Activated T-cell treated with anti-CD3 and anti-CD28 coated beads, Interleukin-2, amount 50 U/mL, for 4 hours (primary cell): ENCODE measurements around the gene CCDC142. TPM values are rescaled to one million over a fixed set of nuclear protein-coding genes. Genes with fewer than 3 reads are reported as not detected.
"Not testable (repeated sequence)": the region's sequence is repeated elsewhere in the genome, so short reads cannot be mapped to it uniquely, and the experiment has no call there.

Experiments used
- ATAC-seq, 2 donors: fragments of 200-7000 bp; cut with Tn5 transposase; one replicate each; pipeline ENCODE4 v1.10.0; 2021
- DNase-seq: peaks from one replicate; pipeline ENCODE4 v3.0.0-alpha.2; 2020
- H3K27me3 Mint-ChIP-seq: one replicate; pipeline ENCODE4 v1.8.0; 2021; ENCODE audit warnings: low read depth, mixed read lengths
- H3K36me3 Mint-ChIP-seq: one replicate; pipeline ENCODE4 v1.8.0; 2022; ENCODE audit warnings: mixed read lengths; ENCODE audit not compliant: insufficient read depth
- H3K4me1 Mint-ChIP-seq: one replicate; pipeline ENCODE4 v1.8.0; 2021; ENCODE audit warnings: low read depth, mixed read lengths
- H3K4me3 Mint-ChIP-seq: one replicate; pipeline ENCODE4 v1.8.0; 2021; ENCODE audit warnings: mild to moderate bottlenecking, moderate library complexity, mixed read lengths
- H3K9me3 Mint-ChIP-seq: one replicate; pipeline ENCODE4 v1.8.0; 2021; ENCODE audit warnings: mixed read lengths
- total RNA-seq, 3 donors: library from RNA; stranded (reverse); gene quantifications; one replicate each; pipeline ENCODE4 v1.2.1, GENCODE V29; 2021

The CCDC142 gene
- total RNA-seq, 3 donors from 2014 or later, result 13.7 to 17.3 (median 13.9) TPM

DNA sequence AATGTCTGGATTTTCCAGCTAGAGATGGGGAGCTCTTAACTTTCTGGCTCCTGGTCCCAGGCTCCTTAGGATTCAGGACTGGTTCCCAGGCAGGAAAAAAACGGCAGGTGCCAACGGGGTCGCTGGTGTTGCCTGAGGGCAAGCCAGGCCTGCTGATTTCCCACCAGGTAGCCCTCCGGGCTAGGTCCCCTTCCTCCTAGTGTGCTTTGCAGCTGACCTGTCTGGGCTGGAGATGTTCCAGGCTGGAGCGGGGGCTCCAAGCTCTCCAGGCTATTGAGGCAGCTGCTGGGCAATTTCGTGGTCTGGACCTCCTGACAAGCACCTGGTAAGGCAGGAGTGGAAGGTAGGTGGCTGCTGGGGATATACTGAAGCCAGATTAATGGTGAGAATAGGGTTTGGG, 8.3 kb downstream of the CCDC142 start:
- no peak for DNase-seq

DNA sequence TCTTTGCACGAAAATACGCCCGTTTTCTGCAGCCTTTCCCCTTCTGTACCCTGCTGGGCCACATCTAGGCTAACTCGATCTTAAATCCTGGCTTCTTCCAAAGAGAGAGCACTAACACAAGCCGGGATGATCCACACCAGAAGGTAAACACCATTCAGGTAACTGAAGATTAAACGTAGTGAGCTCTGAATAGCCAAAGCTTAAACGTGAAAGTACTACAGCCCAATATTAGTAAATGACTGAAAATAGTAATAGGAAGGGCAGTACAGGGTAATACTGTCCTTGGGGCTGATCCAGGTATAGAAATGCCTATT, 9.9 kb downstream of the CCDC142 start:
- Mint-ChIP-seq H3K4me3 (peak overlapping the region; percentile 99), H3K27me3 (no peaks in the 10 kb centered on the region), H3K36me3 (peaks cover 19% of the 10 kb centered on the region), H3K4me1 (peaks cover 20% of the 10 kb centered on the region), H3K9me3 (no peaks in the 10 kb centered on the region)
- ATAC-seq (peak in 1 of 2 donors; percentile 1), DNase-seq (no peak)

More for the DNA sequence above, 8.3 kb downstream of the CCDC142 start:
- peaks cover 23% of the 10 kb centered on the region for H3K4me1 Mint-ChIP-seq
- H3K9me3 Mint-ChIP-seq, result no peaks in the 10 kb centered on the region
- no peak for ATAC-seq
- H3K27me3 Mint-ChIP-seq, result no peaks in the 10 kb centered on the region
- H3K4me3 Mint-ChIP-seq, result peak overlapping the region; percentile 26
- H3K36me3 Mint-ChIP-seq, result peaks cover 23% of the 10 kb centered on the region

DNA sequence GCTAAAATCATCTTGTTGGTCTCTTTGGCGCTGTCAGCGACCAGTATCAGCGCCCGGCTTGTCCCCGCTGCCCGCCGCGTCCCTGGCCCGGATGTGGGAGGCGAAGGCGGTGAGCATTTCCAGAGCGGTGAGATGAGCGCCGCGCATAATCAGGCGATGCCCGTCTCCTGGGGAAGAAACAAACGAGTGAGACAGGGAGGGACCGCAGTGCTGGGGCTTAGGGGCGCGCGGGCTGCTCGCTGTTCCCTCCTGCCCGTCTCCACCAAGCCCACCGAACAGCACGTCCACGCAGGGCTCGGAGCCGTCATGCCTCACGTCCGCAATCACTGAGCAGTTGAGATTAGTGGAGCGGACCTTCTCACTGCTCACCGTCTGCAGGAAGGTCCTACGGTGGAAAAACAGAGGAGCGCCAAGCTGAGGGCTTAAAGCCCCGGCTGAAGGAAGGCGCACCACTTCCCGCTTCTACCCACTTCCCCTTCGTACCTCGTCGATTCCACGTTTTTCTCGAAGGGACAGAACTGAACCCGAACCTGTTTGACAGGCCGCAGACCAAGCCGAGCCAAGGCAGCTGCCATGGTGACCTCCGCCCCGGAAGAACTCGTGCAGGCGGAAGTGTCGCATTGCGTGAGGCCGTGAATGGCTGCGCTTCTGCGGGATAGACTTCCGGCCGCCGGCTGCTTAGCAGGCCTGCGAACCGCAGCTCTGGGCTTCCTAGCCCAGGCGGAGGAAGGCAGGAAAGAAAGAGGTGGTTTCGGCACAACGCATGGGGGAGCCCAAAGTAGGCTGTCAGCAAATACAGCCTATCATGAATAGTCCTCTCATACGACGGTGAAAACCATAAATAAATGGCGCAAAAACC, 10.5 kb downstream of the CCDC142 start, which contains the start of gene MRPL53:
Gene MRPL53, minus strand, starts transcription at position 595 of the 859 bp plus-strand sequence. Its CDS starts 20 bp downstream, at position 575.
- Mint-ChIP-seq H3K9me3 (no peaks in the 10 kb centered on the region), H3K4me1 (peaks cover 20% of the 10 kb centered on the region), H3K4me3 (peak within 1 kb of the TSS; percentile 99), H3K36me3 (peaks cover 16% of the 10 kb centered on the region), H3K27me3 (no peaks in the 10 kb centered on the region)
- ATAC-seq (peak; percentile 96 to 97), DNase-seq (peak; percentile 96)

DNA sequence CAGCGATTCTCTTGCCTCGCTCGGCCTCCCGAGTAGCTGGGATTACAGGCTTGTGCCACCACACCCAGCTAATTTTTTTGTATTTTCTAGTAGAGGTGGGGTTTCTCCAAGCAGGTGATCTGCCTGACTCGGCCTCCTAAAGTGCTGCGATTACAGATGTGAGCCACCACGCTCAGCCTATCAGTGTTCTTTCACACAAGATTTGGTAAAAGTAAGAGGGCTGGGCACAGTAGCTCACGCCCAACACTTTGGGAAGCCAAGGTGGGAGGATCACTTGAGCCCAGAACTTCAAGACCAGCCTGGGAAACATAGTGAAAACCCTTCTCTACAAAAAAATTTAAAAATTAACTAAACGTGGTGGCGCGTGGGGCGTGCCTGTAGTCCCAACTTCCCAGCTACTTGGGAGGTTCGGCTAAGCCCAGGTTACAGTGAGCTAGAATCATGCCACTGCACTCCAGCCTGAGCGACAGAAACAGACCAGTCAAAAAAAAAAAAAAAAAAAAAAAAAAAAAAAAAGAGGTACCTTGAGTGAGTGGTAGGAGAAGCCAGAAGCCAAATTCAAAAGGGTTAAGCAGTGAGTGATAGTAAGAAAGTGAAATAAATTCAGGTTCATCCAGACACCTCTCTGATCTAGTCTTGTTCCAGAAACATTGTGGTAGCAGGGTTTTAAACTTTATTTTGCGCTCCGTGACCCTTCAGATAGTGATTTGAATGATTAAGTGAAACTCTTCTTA, 11.3 kb downstream of the CCDC142 start:
- H3K36me3 Mint-ChIP-seq, result peaks cover 16% of the 10 kb centered on the region
- no peaks in the 10 kb centered on the region for H3K27me3 Mint-ChIP-seq
- H3K9me3 Mint-ChIP-seq, result no peaks in the 10 kb centered on the region
- peak overlapping the region; percentile 99 for H3K4me3 Mint-ChIP-seq
- no peak for DNase-seq
- H3K4me1 Mint-ChIP-seq, result peaks cover 20% of the 10 kb centered on the region
- ATAC-seq, result peak in 1 of 2 donors; percentile 3

DNA sequence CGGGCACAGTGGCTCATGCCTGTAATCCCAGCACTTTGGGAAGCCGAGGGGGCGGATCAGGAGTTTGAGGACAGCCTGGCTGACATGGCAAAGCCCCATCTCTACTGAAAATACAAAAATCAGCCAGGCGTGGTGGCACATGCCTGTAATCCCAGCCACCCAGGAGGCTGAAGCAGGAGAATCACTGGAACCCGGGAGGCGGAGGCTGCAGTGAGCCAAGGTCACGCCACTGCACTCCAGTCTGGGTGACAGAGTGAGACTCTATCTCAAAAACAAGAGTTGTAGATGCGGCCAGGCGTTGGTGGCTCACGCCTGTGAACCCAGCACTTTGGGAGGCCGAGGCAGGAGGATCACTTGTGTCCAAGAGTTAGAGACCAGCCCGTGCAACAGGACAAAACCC, 12.1 kb downstream of the CCDC142 start:
- H3K9me3 Mint-ChIP-seq, DNase-seq, ATAC-seq, H3K27me3 Mint-ChIP-seq: not testable (repeated sequence)
- peak overlapping the region; percentile 64 for H3K4me3 Mint-ChIP-seq
- peaks cover 23% of the 10 kb centered on the region for H3K4me1 Mint-ChIP-seq
- H3K36me3 Mint-ChIP-seq, result peaks cover 15% of the 10 kb centered on the region

DNA sequence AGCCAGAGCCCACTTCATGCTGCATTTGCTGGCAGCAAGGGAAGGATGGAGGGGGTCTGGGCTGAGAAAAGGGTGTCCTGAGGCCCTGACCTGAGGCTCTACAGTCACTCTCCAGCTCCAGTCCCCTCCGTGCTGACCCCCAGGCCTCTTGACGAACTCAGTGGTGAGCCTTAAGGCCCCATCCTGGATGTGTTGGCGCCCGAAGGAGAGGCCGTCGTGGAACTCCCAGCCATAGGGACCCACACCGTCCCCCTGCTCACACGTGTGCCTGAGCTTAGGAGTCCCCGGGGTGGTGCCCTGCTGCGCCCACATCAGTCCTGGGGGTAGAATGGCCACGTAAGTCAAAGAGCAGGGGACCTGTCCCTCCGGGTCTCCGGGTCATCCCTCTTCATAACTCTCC, 18.4 kb downstream of the CCDC142 start:
- Mint-ChIP-seq H3K36me3 (peaks cover 11% of the 10 kb centered on the region), H3K4me3 (peak overlapping the region; percentile 96), H3K4me1 (peaks cover 28% of the 10 kb centered on the region), H3K27me3 (no peaks in the 10 kb centered on the region), H3K9me3 (no peaks in the 10 kb centered on the region)
- DNase-seq (no peak), ATAC-seq (peak; percentile 3 to 5)

DNA sequence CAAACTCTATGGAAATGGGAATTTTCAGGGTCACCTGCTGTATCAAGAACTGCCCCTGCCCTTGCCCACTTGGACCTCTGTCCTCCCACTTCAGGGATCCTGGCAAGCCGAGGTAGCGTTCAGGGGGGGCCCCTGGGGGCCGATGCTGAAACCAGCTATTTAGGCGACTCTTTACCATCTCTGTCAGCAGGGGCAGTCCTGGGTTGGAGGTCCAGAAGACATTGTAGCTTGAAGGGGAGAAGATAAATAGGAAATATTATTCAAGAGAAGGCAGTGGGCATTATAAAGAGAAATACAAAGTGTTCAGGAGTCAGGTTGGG, 20.1 kb downstream of the CCDC142 start:
- Mint-ChIP-seq H3K9me3 (no peaks in the 10 kb centered on the region), H3K36me3 (peaks cover 11% of the 10 kb centered on the region), H3K27me3 (no peaks in the 10 kb centered on the region), H3K4me1 (peaks cover 39% of the 10 kb centered on the region), H3K4me3 (peak overlapping the region; percentile 35)
- no peak for DNase-seq
- no peak for ATAC-seq

DNA sequence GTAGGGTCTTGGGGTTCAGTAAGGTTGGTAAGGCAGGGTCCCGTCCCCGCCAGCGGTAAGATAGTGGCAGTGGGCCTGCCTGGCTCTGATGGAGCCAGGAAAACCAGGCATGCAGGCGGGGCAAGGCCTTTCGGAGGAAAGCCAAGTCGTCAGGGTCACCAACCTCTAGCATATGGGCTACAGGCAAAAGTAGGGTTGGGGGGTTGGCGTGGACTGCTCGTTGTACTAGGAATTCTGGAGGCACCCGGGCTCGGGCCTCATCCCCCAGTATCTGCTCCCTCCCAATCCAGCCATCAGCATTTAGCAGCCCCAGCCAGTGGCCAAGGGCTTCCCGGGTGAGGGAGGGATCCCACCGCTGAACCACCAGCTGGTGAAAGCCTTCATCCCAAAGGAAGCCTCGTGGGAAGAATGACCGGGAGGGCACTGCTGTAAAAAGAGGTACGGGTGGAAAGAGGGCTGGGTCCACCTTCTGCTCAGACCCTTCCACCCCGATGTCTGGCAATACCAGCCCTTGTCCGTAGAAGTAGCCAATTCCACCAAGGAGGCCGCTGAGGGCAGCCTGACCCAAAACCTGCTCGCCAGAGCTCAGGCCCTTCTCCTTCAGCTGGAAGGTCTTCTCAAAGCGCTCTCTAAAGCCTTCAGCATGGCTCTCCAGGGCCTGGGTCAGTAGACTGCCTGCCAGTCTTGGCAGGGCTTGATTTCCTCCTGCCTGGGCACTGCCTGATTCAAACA, 20.6 kb downstream of the CCDC142 start:
- no peak for DNase-seq
- ATAC-seq, result no peak
- H3K9me3 Mint-ChIP-seq, result no peaks in the 10 kb centered on the region
- H3K27me3 Mint-ChIP-seq, result no peaks in the 10 kb centered on the region
- H3K4me3 Mint-ChIP-seq, result no peak overlapping the region
- H3K36me3 Mint-ChIP-seq, result peaks cover 12% of the 10 kb centered on the region
- H3K4me1 Mint-ChIP-seq, result peaks cover 42% of the 10 kb centered on the region

DNA sequence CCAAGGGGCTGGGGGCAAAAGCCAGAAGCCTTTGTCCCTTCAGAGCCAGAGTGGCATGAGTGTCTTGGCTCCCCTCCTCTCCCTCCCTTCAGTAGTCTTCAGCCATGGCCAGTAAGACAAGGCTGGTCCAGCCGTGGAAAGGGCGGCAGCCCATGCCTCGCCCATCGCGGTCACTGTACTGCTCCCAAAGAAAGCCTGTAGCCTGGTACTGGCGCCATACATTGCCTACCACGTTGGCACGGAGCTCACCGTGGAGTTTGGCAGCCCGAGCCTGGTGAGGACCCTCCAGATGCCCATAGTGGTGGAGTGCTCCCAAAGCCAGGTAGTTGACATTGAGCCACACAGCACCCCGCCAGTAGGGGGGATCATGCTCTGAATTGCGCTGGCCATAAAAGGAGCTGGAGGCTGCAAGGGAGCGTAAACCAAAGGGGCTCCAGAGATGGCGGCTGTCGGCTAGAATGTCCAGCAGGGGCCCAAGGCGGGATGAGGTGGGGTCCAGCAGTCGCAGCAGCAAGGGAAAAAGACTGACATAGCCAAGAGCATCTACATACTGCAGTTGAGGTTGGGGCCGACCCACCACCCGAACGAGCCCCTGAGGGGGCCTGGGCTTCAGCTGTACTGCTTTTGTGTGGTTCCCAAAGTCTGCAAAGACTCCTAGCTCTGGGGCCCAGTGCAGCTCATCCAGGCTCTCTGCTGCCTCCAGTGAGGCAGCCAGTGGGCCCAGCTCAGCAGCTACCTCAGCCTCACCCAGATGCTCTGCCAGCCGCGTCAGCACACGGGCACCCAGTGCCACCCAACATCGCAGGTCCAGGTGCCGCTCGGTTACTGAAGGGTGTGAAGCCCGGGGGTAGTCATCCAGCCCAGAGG, 21.4 kb downstream of the CCDC142 start:
- Mint-ChIP-seq H3K27me3 (no peaks in the 10 kb centered on the region), H3K4me3 (no peak overlapping the region), H3K36me3 (peaks cover 14% of the 10 kb centered on the region), H3K4me1 (peaks cover 49% of the 10 kb centered on the region), H3K9me3 (no peaks in the 10 kb centered on the region)
- ATAC-seq (no peak), DNase-seq (no peak)

DNA sequence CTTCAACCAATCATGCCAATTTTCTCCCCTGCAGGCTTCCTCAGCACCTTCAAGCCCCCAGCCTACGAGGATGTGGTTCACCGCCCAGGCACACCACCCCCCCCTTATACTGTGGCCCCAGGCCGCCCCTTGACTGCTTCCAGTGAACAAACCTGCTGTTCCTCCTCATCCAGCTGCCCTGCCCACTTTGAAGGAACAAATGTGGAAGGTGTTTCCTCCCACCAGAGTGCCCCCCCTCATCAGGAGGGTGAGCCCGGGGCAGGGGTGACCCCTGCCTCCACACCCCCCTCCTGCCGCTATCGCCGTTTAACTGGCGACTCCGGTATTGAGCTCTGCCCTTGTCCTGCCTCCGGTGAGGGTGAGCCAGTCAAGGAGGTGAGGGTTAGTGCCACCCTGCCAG, 22.6 kb downstream of the CCDC142 start:
- H3K9me3 Mint-ChIP-seq, DNase-seq, ATAC-seq, H3K27me3 Mint-ChIP-seq: not testable (repeated sequence)
- Mint-ChIP-seq H3K4me3 (peak overlapping the region; percentile 100), H3K4me1 (peaks cover 53% of the 10 kb centered on the region), H3K36me3 (peaks cover 23% of the 10 kb centered on the region)

DNA sequence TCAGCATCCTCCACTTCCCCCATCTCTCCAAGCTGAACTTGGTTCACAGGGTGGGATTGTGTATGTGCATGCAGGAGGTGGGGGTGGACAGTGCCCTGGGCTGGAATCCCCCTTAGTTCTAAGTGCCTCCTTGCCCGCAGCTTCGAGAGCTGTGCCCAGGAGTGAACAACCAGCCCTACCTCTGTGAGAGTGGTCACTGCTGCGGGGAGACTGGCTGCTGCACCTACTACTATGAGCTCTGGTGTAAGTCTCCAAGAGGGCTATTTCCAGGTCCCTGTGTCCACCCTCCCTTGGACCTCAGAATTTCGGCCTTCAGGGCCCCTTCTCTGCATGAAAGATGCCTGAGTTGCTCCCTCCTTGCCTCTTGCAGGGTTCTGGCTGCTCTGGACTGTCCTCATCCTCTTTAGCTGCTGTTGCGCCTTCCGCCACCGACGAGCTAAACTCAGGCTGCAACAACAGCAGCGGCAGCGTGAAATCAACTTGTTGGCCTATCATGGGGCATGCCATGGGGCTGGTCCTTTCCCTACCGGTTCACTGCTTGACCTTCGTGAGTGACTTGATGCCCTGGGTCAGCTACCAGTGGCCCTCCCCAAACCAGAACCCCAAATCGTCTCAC, 23.2 kb downstream of the CCDC142 start:
- not testable (repeated sequence) for DNase-seq, H3K27me3 Mint-ChIP-seq, ATAC-seq, H3K9me3 Mint-ChIP-seq
- Mint-ChIP-seq H3K4me1 (peaks cover 59% of the 10 kb centered on the region), H3K36me3 (peaks cover 26% of the 10 kb centered on the region), H3K4me3 (peak overlapping the region; percentile 100)

DNA sequence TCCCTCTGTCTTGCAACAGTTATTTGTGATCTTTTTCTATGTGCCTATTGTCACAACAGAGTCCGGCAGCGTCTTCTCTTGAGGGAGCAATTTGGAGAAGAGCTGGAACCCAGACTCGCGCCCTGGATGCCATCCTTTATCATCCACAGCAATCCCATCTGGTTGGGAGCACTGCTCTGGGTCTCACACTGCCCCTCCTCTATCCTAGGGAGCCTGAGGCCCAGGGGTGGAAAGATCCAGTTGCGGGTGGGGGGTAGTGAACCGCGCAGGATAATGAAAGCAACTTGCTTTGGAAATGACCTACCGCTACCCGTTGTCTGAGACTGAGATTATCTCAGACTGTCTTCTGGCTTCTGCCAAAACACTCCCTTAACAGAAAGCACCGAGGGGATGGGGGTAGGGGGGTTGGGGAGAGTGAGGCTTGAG, 23.8 kb downstream of the CCDC142 start:
- Mint-ChIP-seq H3K9me3 (no peaks in the 10 kb centered on the region), H3K4me1 (peaks cover 60% of the 10 kb centered on the region), H3K4me3 (peak overlapping the region; percentile 100), H3K27me3 (no peaks in the 10 kb centered on the region), H3K36me3 (peaks cover 26% of the 10 kb centered on the region)
- no peak for DNase-seq
- no peak for ATAC-seq

DNA sequence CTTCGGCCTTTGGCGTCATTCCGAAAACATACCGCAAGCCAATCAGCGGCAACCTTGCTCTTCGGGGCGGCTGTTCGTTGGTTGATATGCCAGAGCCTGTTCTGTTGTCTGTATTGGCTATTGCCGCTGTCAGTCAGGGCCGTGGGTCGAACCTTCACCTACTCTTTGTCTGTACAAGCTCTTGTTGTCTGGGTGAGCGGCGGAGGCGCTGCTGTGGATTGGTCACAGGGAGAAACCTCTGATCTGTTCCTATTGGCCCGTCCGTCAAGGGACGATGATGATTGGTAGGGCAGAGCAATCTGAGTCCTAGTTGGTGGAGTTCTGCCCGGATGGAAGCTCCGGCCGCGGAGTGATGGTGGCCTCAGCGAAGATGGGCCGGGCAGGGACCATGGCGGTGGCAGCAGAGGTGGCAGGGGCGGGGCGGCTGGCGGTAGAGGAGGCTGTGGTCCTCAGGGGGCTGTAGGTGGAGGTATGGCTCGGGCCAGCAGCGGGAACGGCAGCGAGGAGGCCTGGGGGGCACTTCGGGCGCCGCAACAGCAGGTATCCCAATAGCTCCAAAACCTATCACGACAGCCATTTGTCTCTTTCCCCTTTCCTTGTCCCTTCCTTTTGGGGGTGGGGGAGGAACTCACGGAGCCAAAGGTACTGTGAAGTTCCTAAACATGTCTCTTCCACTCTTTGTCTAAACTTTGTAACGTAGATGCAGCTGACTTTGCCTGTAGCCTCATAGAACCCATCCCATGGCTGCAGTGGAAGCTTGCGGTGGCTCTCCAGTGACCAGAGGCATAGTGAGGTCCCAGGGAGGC, 24.5 kb downstream of the CCDC142 start, which contains the start of gene WBP1:
Gene WBP1, plus strand, starts transcription at position 307 of the 806 bp plus-strand sequence. Its CDS starts 165 bp downstream, at position 472.
- peak; percentile 97 for DNase-seq
- Mint-ChIP-seq H3K4me1 (peaks cover 58% of the 10 kb centered on the region), H3K9me3 (no peaks in the 10 kb centered on the region), H3K4me3 (peak within 1 kb of the TSS; percentile 100), H3K36me3 (peaks cover 26% of the 10 kb centered on the region), H3K27me3 (no peaks in the 10 kb centered on the region)
- peak; percentile 84 to 85 for ATAC-seq
